GM15510 (cell line): Measurements from ENCODE around the gene EPB41L5.

ENCODE experiments used
- POLR2A ChIP-seq: IDR thresholded peaks from 3 replicates; pipeline ENCODE4 v1.6.1; 2011; ENCODE audit warnings: borderline replicate concordance; ENCODE audit not compliant: insufficient read length; ENCODE audit errors: extremely low read depth

EPB41L5 gene

GRCh38 chr2:120020554-120020953 is 7.7 kb downstream of the EPB41L5 start:
- no peak for TF ChIP-seq POLR2A

GRCh38 chr2:120026890-120027289 is 14.0 kb downstream of the EPB41L5 start:
- TF ChIP-seq POLR2A, result no peak

- TF ChIP-seq POLR2A, result no peak
These were observed 15.9 kb downstream of the EPB41L5 start for GRCh38 chr2:120028795-120029194.

- TF ChIP-seq POLR2A, result no peak
These were observed 17.1 kb downstream of the EPB41L5 start for GRCh38 chr2:120029672-120030640.

GRCh38 chr2:120032297-120032696 is 19.4 kb downstream of the EPB41L5 start:
- no peak for TF ChIP-seq POLR2A

- TF ChIP-seq POLR2A, result no peak
These were observed 21.1 kb downstream of the EPB41L5 start for GRCh38 chr2:120034027-120034426.

GRCh38 chr2:120034621-120035020 is 21.7 kb downstream of the EPB41L5 start:
- TF ChIP-seq POLR2A, result no peak

GRCh38 chr2:120036145-120036544 is 23.3 kb downstream of the EPB41L5 start:
- TF ChIP-seq POLR2A, result no peak

- no peak for TF ChIP-seq POLR2A
These were observed 25.2 kb downstream of the EPB41L5 start for GRCh38 chr2:120037995-120038541.

- TF ChIP-seq POLR2A, result no peak
These were observed 29.5 kb downstream of the EPB41L5 start for GRCh38 chr2:120042359-120042758.

- no peak for TF ChIP-seq POLR2A
These were observed 31.5 kb downstream of the EPB41L5 start for GRCh38 chr2:120044336-120044735.

- no peak for TF ChIP-seq POLR2A
These were observed 39.7 kb downstream of the EPB41L5 start for GRCh38 chr2:120052597-120052996.

GRCh38 chr2:120053891-120054290 is 41.0 kb downstream of the EPB41L5 start:
- no peak for TF ChIP-seq POLR2A

- TF ChIP-seq POLR2A, result no peak
These were observed 46.6 kb downstream of the EPB41L5 start for GRCh38 chr2:120059483-120059882.

GRCh38 chr2:120060088-120060623 is 47.3 kb downstream of the EPB41L5 start:
- TF ChIP-seq POLR2A, result no peak
